ENCODE data around the gene LSM3.
A peak's percentile ranks its signal among the peaks of the same experiment; 100 is the strongest.
"Not testable (repeated sequence)": the region's sequence is repeated elsewhere in the genome, so short reads cannot be mapped to it uniquely, and the experiment has no call there.

The LSM3 gene

DNA sequence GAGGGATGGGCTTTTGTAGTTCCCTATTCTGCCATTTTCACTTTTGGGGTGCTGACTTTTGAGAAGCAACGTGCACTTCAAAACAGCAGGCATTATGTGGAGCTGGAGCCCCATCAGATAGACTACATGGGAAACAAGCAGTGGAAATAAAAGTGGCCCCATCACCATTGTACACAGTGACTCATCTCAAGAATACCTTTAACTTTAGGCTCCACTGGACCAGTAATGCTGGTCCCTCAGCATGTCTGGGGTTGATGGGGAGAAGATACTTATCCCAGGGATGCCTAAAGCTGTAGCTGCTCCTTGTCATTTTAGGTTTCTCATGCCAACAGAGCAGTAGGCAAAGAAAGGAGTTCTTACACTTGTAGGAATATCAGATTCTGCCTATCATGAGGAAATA lies 45.0 kb downstream of the LSM3 start:
- no peak for DNase-seq

- DNase-seq: no peak
Measured at GRCh38 chr3:14224895-14225294, 46.3 kb downstream of the LSM3 start.

DNA sequence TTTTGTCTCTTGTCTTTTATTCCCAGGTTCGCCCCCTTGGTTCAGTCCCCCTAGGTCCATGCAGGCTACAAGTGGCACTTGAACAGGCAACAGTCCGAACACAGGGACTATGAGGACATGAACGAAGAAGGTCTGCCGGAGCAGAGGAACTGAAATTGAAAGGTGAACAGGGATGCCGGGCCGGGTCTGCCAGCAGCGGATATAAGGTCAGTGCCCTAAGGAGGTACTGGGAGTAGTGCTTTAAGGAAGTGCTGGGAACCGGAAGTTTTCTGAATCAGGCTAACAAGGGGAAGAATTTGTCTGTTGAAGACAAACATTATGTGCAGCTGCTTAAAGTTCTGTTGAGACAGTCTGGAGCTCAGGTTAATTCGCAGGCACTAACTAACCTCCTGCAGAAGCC lies 46.8 kb downstream of the LSM3 start:
- no peak for DNase-seq

DNA sequence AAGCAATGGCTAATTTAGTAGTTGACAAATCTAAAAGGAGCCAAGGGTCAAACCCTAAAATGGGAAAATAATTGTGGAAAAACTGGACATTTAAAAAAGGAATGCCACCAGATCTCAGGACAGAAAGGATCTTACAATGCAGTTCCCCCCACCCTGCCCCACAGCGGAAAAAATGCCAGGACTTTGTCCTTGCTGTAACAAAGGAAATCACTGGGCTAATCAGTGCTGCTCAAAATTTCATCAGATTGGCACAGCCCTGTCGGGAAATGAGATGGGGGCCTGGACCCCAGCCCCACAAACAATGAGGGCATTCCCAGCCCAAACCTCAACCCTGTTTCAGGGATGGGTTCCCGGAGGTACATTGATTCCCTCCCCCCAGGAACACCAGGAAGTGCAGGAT lies 47.7 kb downstream of the LSM3 start:
- not testable (repeated sequence) for DNase-seq

DNA sequence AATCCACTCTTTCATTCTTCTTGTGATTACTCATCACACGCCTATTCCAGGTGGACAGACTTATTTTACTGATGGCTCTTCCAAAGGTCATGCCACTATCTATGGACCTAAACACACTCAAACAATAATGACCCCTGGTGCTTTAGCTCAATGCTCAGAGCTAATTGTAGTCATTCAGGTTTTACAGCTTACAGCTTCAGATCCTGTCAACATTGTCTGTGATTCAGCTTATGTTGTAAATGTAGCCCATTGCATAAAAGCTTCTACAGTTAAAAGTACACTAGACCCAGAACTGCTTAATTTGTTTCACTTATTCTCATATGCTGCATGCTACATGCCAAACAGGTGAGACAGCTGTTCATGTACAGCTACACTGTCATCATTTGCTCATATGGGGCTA lies 49.2 kb downstream of the LSM3 start:
- DNase-seq: peak; percentile 2

DNA sequence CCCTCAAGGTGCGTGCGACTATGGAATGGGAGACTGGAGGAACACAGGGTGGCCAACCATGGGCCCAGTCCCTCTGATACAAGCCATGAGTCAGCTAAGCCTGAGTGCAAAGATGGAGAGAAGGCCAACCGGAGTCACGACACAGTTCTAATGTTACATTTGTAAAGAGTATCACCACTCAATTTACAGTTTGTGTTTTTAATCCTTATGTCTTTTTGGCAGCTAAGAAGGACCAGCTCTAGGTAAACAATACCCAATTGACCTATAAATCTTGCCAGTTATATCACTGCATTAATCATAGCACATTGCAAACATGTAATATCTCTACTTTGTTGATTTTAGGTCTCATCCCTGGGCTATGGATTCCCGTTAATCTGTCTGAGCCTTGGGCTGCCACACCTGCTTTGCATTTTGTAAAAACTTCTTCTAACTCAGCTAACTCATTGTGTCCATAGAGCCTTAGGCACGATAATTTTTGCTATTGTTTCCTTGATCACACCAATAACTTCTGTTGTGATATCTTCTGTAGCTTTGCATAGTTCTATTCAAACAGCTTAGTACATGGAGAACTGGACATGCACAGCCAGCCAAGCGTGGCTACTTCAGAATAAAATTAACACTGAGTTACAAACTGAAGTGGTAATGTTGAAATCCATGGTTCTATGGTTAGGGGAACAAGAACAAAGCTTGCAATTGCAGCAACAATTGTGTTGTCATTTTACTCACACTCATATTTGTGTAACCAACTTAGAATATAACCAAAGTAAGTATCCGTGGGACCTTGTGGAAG lies 50.3 kb downstream of the LSM3 start:
- peak; percentile 33 for DNase-seq

- not testable (repeated sequence) for DNase-seq
Measured at GRCh38 chr3:14229695-14230094, 51.1 kb downstream of the LSM3 start.

- DNase-seq: no peak
Measured at GRCh38 chr3:14230729-14231128, 52.1 kb downstream of the LSM3 start.

DNA sequence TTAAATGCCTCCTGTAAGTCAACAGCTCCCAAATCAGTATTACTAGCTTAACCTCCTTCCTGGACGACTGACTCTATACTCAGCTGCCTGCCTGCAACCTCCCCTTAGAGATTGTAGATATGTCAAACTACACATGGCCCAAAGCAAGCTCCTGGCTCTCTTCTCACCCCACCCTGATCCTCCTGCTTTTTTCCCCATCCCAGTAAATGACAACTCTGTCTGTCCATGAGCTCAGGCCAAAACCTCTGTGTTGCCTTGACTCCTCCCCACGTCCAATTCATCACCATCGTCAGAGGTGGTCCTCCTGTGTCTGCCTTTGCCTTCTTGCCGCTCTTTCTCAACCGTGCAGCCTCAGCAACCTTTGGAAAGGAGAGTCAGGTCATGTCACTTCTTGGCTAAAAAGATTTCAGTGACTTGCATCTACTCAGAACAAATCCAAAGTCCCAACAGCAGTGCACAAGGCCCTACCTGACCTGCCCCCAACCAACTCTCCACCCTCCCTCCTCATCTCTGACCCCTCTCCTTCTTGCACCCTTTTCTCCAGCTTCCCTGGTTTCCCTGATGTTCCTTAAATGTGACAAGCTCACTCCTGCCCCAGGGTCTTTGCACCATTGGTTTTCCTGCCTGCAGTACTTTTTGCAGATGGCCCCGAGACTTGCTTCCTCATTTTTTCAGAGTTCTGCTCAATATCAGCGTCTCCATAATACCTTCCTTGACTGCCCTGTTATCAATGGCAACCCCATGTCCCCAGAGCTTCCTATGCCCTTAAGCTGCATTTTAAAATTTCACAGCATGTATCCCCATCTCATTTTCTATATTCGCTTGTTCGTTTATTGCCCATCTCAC lies 52.8 kb downstream of the LSM3 start:
- DNase-seq: no peak

DNA sequence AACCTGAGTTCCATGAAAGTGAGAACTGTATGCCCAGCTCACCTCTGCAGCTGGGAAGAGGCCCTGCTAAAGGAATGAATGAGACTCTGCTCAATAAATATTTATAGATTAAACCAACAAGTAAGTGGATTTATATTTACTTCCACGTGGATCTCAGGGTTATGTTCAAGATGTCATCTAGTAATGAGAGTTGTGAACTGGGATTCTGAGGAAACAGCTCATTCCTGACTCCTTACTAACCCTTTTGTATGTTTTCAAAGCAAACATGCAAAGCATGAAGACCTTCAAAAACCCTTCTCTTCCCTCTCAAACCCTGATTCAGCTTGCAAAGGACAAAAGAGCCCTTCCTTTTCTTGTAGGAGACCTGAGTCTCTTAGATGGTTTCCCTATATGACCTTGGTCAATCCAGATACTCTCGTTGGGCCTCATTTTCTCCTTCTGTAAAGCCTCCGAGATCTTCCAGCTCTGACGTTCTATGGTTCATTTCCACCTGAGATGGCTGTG lies 53.4 kb downstream of the LSM3 start:
- no peak for DNase-seq

- no peak for DNase-seq
Measured at GRCh38 chr3:14234251-14235002, 55.8 kb downstream of the LSM3 start.

DNA sequence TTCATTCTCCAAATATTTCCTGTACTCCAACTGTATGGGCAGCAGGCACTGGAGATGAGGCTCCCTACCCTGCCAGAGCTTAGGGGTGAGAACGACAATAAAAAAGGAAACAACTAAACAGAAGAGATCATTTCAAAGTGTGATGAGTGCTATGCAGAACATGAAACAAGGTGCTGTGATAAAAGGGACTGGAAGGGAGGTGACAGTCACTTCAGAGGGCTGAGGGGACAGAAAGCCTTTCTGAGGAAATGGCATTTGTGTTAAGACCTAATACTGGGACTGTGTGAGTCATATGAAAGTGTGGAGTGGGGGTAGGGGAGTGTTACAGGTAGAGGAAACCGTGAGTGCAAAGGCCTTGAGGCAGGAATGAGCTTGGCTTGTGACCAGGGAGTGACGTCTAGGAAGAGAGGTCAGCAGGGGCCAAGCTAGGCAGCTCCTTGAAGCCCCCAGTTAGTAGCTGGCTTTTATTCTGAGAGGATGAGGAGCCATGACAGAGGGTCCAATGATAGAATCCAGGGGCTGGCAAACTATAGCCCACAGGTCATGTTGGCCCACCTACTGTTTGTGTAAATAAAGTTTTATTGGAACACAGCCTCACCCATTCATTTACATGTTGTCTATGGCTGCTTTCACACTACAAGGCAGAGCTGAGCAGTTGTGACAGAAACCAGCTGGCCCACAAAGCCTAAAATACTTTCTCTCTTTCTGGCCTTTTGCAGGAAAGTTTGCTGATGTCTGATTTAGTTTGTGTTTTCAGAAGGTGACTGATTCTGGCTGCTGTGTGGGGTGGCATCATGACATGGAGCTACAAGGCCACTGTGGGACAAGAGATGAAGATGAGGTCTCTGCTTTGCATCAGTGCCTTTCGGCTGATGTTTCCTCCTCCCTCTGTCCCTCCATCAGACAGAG lies 56.6 kb downstream of the LSM3 start:
- DNase-seq: no peak

GRCh38 chr3:14235912-14236295 lies 57.3 kb downstream of the LSM3 start:
- no peak for DNase-seq

DNA sequence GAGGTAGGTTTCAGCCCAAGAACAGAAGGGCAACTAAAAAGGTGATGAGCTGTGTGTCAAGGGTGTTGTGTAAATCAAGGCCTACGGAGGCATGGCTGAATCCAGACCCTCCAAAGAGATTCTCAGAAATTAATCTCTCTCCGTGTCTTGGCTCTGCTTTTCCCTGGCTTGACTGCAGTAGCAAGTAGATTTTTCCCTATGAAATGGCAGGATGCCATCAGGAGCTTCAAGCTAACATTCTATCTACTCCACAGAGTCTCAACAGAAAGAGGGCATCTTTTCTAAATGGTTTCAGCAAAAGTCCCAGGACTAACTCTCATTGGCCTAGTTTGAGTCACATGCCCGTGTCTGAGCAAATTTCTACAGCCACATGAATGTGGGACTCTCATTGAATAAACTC lies 58.3 kb downstream of the LSM3 start:
- no peak for DNase-seq

GRCh38 chr3:14237457-14237856 lies 58.8 kb downstream of the LSM3 start:
- DNase-seq: no peak

GRCh38 chr3:14238356-14238755 lies 59.7 kb downstream of the LSM3 start:
- DNase-seq: no peak

GRCh38 chr3:14238930-14239329 lies 60.3 kb downstream of the LSM3 start:
- DNase-seq: no peak

GRCh38 chr3:14239940-14240339 lies 61.3 kb downstream of the LSM3 start:
- no peak for DNase-seq

- no peak for DNase-seq
Measured at GRCh38 chr3:14240366-14240765, 61.7 kb downstream of the LSM3 start.

DNA sequence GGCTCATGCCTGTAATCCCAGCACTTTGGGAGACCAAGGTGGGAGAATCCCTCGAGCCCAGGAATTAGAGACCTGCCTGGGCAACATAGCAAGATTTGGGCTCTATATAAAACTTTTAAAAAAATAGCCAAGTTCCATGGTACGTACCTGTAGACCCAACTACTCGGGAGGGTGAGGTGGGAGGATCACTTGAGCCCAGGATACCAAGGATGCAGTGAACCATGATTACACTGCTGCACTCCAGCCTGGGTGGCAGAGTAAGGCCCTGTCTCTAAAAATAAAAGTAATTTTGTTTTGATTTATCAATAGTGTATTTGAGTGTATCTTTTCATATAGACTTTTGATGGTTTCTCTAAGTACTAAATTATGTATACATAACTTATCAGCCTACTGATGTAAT lies 63.1 kb downstream of the LSM3 start:
- DNase-seq: no peak

GRCh38 chr3:14242490-14243311 lies 64.1 kb downstream of the LSM3 start:
- DNase-seq: no peak

Measured in NCI-H345 (cell line).